A673 (cell line): Measurements from ENCODE around the gene LRFN4. TPM values are rescaled to one million over a fixed set of nuclear protein-coding genes. Genes with fewer than 3 reads are reported as not detected.

Experiments
- BruUV-seq: library from RNA; stranded (reverse); fragments of 400-500 nt; replicated peaks from 2 replicates; lab custom pipeline; 2021; lab: Mats Ljungman, UMichigan
- CTCF ChIA-PET: fragments of 300-600 bp; sonication (Branson Sonifier 250); formaldehyde crosslinking; loops from one replicate; lab custom pipeline; 2022; ENCODE audit warnings: antibody characterized with exemption; lab: Charles Lee
- POLR2A ChIA-PET: fragments of 300-600 bp; sonication (Branson Sonifier 250); formaldehyde crosslinking; loops from one replicate; lab custom pipeline; 2022; ENCODE audit warnings: antibody characterized with exemption; ENCODE audit not compliant: low non-redundant PET; lab: Charles Lee
- DNase-seq: peaks from one replicate; pipeline ENCODE4 v3.0.0-alpha.2; 2015; ENCODE audit warnings: low spot score
- H3K27ac ChIP-seq: fragments of 200-600 bp; sonication (generic); 2 replicates; pipeline ENCODE4 v1.5.1; 2016; ENCODE audit warnings: mixed run types, low read depth, mild to moderate bottlenecking, mixed read lengths, antibody characterized with exemption, low read length; ENCODE audit not compliant: poor library complexity, severe bottlenecking
- H3K27me3 ChIP-seq: fragments of 200-600 bp; sonication (generic); replicated peaks from 2 replicates; pipeline ENCODE4 v1.6.1; 2017; ENCODE audit warnings: mixed run types, low read depth, mild to moderate bottlenecking, mixed read lengths, antibody characterized with exemption, low read length; ENCODE audit not compliant: insufficient read depth, poor library complexity
- H3K36me3 ChIP-seq: fragments of 200-600 bp; sonication (generic); 2 replicates; pipeline ENCODE4 v1.6.1; 2016; ENCODE audit warnings: mixed run types, mild to moderate bottlenecking, mixed read lengths, antibody characterized with exemption, low read length; ENCODE audit not compliant: insufficient read depth, poor library complexity, severe bottlenecking
- H3K4me1 ChIP-seq: fragments of 200-600 bp; sonication (generic); 2 replicates; pipeline ENCODE4 v1.6.1; 2017; ENCODE audit warnings: mixed run types, mild to moderate bottlenecking, mixed read lengths, antibody characterized with exemption, low read length; ENCODE audit not compliant: insufficient read depth, poor library complexity, severe bottlenecking
- H3K4me3 ChIP-seq: fragments of 200-600 bp; sonication (generic); 2 replicates; pipeline ENCODE4 v1.5.1; 2016; ENCODE audit warnings: low read depth, mixed run types, mild to moderate bottlenecking, mixed read lengths, low read length; ENCODE audit not compliant: poor library complexity, severe bottlenecking
- H3K9me3 ChIP-seq: fragments of 200-600 bp; sonication (generic); 2 replicates; pipeline ENCODE4 v1.6.1; 2016; ENCODE audit warnings: mixed run types, low read depth, mild to moderate bottlenecking, mixed read lengths, antibody characterized with exemption, low read length; ENCODE audit not compliant: poor library complexity, severe bottlenecking
- CTCF ChIP-seq: fragments of 300-800, 200-600 bp; sonication (generic); conservative IDR thresholded peaks from 2 replicates; pipeline ENCODE4 v1.5.1; 2017; ENCODE audit warnings: low read depth, mild to moderate bottlenecking, antibody characterized with exemption, low read length, moderate library complexity, mixed read lengths
- EZH2 ChIP-seq: fragments of 200-600 bp; sonication (generic); IDR thresholded peaks from 2 replicates; pipeline ENCODE4 v1.6.1; 2017; ENCODE audit warnings: borderline replicate concordance, low read depth, mild to moderate bottlenecking, mixed read lengths, antibody characterized with exemption, low read length; ENCODE audit not compliant: poor library complexity, severe bottlenecking
- intact Hi-C: fragments of 100-400 bp; cut with micrococcal nuclease; formaldehyde crosslinking; loops from one replicate; pipeline ENCODE4 v1.10.0; 2022; ENCODE audit not compliant: unreplicated experiment
- total RNA-seq: library from RNA; stranded (reverse); gene quantifications from 2 replicates; pipeline ENCODE4 v1.2.3, GENCODE V29; 2021

LRFN4 gene
- total RNA-seq, 1 experiment from 2014 or later: 57.2 TPM

- intact Hi-C loops: no loop called here
- ChIA-PET POLR2A (no interaction called here), CTCF (interaction anchor here (0.7 kb wide), 1 partner anchor 193 kb away, joined by 5 read pairs; no protein-coding TSS in a partner anchor)
- Histone ChIP-seq H3K27ac (no peak overlapping the region), H3K4me3 (no peak overlapping the region), H3K36me3 (peaks cover 41% of the 10 kb centered on the region), H3K9me3 (no peaks in the 10 kb centered on the region), H3K27me3 (no peaks in the 10 kb centered on the region), H3K4me1 (peaks cover 9% of the 10 kb centered on the region)
- no peak for TF ChIP-seq EZH2
- no peak for TF ChIP-seq CTCF
- no TSS peak for BruUV-seq
- DNase-seq: no peak
Measured at GRCh38 chr11:66845143-66845875, 11.6 kb upstream of the LRFN4 start.

- intact Hi-C loops: no loop called here
Measured at GRCh38 chr11:66845876-66846212, 11.0 kb upstream of the LRFN4 start.

GRCh38 chr11:66846671-66847091 is 10.2 kb upstream of the LRFN4 start:
- no peak for TF ChIP-seq EZH2
- TF ChIP-seq CTCF: no peak
- Histone ChIP-seq H3K27me3 (no peaks in the 10 kb centered on the region), H3K36me3 (peaks cover 36% of the 10 kb centered on the region), H3K27ac (no peak overlapping the region), H3K4me3 (no peak overlapping the region), H3K4me1 (peaks cover 9% of the 10 kb centered on the region), H3K9me3 (no peaks in the 10 kb centered on the region)
- intact Hi-C loops: no loop called here
- no TSS peak for BruUV-seq
- DNase-seq: no peak
- ChIA-PET CTCF (no interaction called here), POLR2A (no interaction called here)

More at GRCh38 chr11:66845876-66846212, 11.0 kb upstream of the LRFN4 start:
- H3K27ac ChIP-seq: no peak overlapping the region
- H3K36me3 ChIP-seq: peaks cover 41% of the 10 kb centered on the region
- no peaks in the 10 kb centered on the region for H3K9me3 ChIP-seq
- no peaks in the 10 kb centered on the region for H3K27me3 ChIP-seq
- BruUV-seq: no TSS peak
- TF ChIP-seq CTCF: no peak
- TF ChIP-seq EZH2: no peak
- no peak overlapping the region for H3K4me3 ChIP-seq
- ChIA-PET POLR2A (no interaction called here), CTCF (interaction anchor here (0.7 kb wide), 1 partner anchor 193 kb away, joined by 5 read pairs; no protein-coding TSS in a partner anchor)
- H3K4me1 ChIP-seq: peaks cover 9% of the 10 kb centered on the region
- no peak for DNase-seq
